Naive thymus-derived CD4-positive, alpha-beta T cell (primary cell): Measurements from ENCODE around the gene SOS1. TPM values are rescaled to one million over a fixed set of nuclear protein-coding genes. Genes with fewer than 3 reads are reported as not detected.

Source experiments
- ATAC-seq: fragments of 150-1000 bp; cut with Tn5 transposase; 2 replicates; pipeline ENCODE4 v1.10.0; 2021; ENCODE audit warnings: mild to moderate bottlenecking, moderate library complexity
- CTCF ChIA-PET: fragments of 350-600 bp; sonication (Branson Sonifier 250); formaldehyde crosslinking; loops from one replicate; lab custom pipeline; 2021; ENCODE audit warnings: antibody characterized with exemption; lab: Charles Lee
- POLR2A ChIA-PET: fragments of 350-600 bp; sonication (Branson Sonifier 250); formaldehyde crosslinking; loops from one replicate; lab custom pipeline; 2021; ENCODE audit warnings: antibody characterized with exemption, inconsistent platforms; lab: Charles Lee
- DNase-seq, 9 donors: peaks; one replicate each; pipeline versions ENCODE4 v3.0.0 to v3.0.0-alpha.2; 2020 to 2022; ENCODE audit warnings: mixed read lengths in 1 of 9
- H3K27ac ChIP-seq: one replicate; pipeline ENCODE4 v1.7.0; 2013; ENCODE audit warnings: mild to moderate bottlenecking, low read depth, low read length, moderate library complexity
- H3K27me3 ChIP-seq, 2 donors: one replicate each; pipeline ENCODE4 v1.7.0; 2013; ENCODE audit warnings: low read length in 2 of 2, mild to moderate bottlenecking in 2 of 2, moderate library complexity in 2 of 2; ENCODE audit not compliant: control insufficient read depth in 2 of 2, insufficient read depth in 2 of 2
- H3K36me3 ChIP-seq, 3 experiments: 1 replicate in 2 of 3; 2 replicates in 1 of 3; pipeline ENCODE4 v1.7.0; 2013; ENCODE audit warnings: low read length in 3 of 3, mild to moderate bottlenecking in 3 of 3, moderate library complexity in 1 of 3; ENCODE audit not compliant: insufficient read depth in 3 of 3, control insufficient read depth in 2 of 3
- H3K4me1 ChIP-seq, 2 donors: one replicate each; pipeline ENCODE4 v1.7.0; 2013; ENCODE audit warnings: low read length in 2 of 2, mild to moderate bottlenecking in 2 of 2, moderate library complexity in 1 of 2; ENCODE audit not compliant: control insufficient read depth in 2 of 2, insufficient read depth in 2 of 2
- H3K4me3 ChIP-seq: 2 replicates; pipeline ENCODE4 v1.7.0; 2013; ENCODE audit warnings: mild to moderate bottlenecking, low read length
- H3K9me3 ChIP-seq, 3 experiments: 1 replicate in 2 of 3; 2 replicates in 1 of 3; pipeline ENCODE4 v1.7.0; 2013; ENCODE audit warnings: low read length in 3 of 3; ENCODE audit not compliant: control insufficient read depth in 2 of 3
- H3K27ac Mint-ChIP-seq, 9 donors: one replicate each; pipeline ENCODE4 v1.8.0; 2020 to 2022; ENCODE audit warnings: mixed read lengths in 9 of 9, mild to moderate bottlenecking in 8 of 9, moderate library complexity in 5 of 9, inconsistent platforms in 2 of 9
- H3K27me3 Mint-ChIP-seq, 5 donors: one replicate each; pipeline ENCODE4 v1.8.0; 2021 to 2022; ENCODE audit warnings: mixed read lengths in 5 of 5, mild to moderate bottlenecking in 1 of 5
- H3K36me3 Mint-ChIP-seq, 5 donors: one replicate each; pipeline ENCODE4 v1.8.0; 2020 to 2022; ENCODE audit warnings: mixed read lengths in 5 of 5, mild to moderate bottlenecking in 3 of 5, inconsistent platforms in 1 of 5
- H3K4me1 Mint-ChIP-seq, 7 donors: one replicate each; pipeline ENCODE4 v1.8.0; 2020 to 2022; ENCODE audit warnings: mixed read lengths in 7 of 7, mild to moderate bottlenecking in 3 of 7, inconsistent platforms in 1 of 7
- H3K4me3 Mint-ChIP-seq, 10 donors: one replicate each; pipeline ENCODE4 v1.8.0; 2020 to 2022; ENCODE audit warnings: mild to moderate bottlenecking in 10 of 10, mixed read lengths in 10 of 10, moderate library complexity in 6 of 10, inconsistent platforms in 2 of 10
- H3K9me3 Mint-ChIP-seq, 11 donors: one replicate each; pipeline ENCODE4 v1.8.0; 2020 to 2022; ENCODE audit warnings: mixed read lengths in 11 of 11, mild to moderate bottlenecking in 4 of 11, inconsistent platforms in 1 of 11, moderate library complexity in 1 of 11
- intact Hi-C, 2 donors: fragments of 100-400 bp; cut with micrococcal nuclease; formaldehyde crosslinking; loops; one replicate each; pipeline ENCODE4 v1.15.1; 2023
- polyA plus RNA-seq, 2 donors: library from polyadenylated mRNA; unstranded; fragments of 300-500 nt; fragmentation: Illumina TruSeq; gene quantifications; one replicate each; pipeline ENCODE4 v1.2.3, GENCODE V29; 2021
- total RNA-seq, 6 experiments: library from RNA in 5 of 6; stranded (reverse) in 5 of 6; gene quantifications; 1 replicate in 5 of 6; 2 replicates in 1 of 6; pipeline ENCODE4 v1.2.3 and lab custom pipeline; 2021 to 2026

SOS1 gene
- total and polyA plus RNA-seq, 7 experiments from 2014 or later, result 6.3 to 323 (median 34.8) TPM

GRCh38 chr2:39107156-39107555 lies 13.7 kb downstream of the SOS1 start:
- peak overlapping the region in 5 of 9 donors; percentile 6 to 75 (median 22) for H3K27ac Mint-ChIP-seq
- Histone ChIP-seq H3K4me3 (no peak overlapping the region), H3K4me1 (peaks cover 1 to 4% of the 10 kb centered on the region in 2 donors), H3K36me3 (peaks cover 0 to under 1% (median 0%) of the 10 kb centered on the region in 3 experiments), H3K27me3 (no peaks in the 10 kb centered on the region), H3K27ac (no peak overlapping the region), H3K9me3 (no peaks in the 10 kb centered on the region)
- peaks cover 47 to 79% (median 69%) of the 10 kb centered on the region in 7 donors for H3K4me1 Mint-ChIP-seq
- ChIA-PET CTCF (no interaction called here), POLR2A (interaction anchor here (1.0 kb wide), 1 partner anchor 14 kb away, joined by 4 read pairs; the partner anchor contains the start of gene SOS1)
- peaks cover 0 to 41% (median 21%) of the 10 kb centered on the region in 5 donors for H3K36me3 Mint-ChIP-seq
- intact Hi-C loops, result no loop called here
- no peak for DNase-seq
- H3K9me3 Mint-ChIP-seq, result no peaks in the 10 kb centered on the region
- ATAC-seq, result no peak
- H3K4me3 Mint-ChIP-seq, result peak overlapping the region in 3 of 10 donors; percentile 12 to 41 (median 14)
- no peaks in the 10 kb centered on the region for H3K27me3 Mint-ChIP-seq

GRCh38 chr2:39099870-39100728 lies 20.8 kb downstream of the SOS1 start:
- Mint-ChIP-seq H3K9me3 (peaks cover 0 to 1% (median 0%) of the 10 kb centered on the region in 11 donors), H3K4me3 (peak overlapping the region in 5 of 10 donors; percentile 4 to 64 (median 53)), H3K27ac (peak overlapping the region in 5 of 9 donors; percentile 0 to 71 (median 52)), H3K36me3 (peaks cover 0 to 44% (median 15%) of the 10 kb centered on the region in 5 donors), H3K27me3 (no peaks in the 10 kb centered on the region), H3K4me1 (peaks cover 52 to 80% (median 68%) of the 10 kb centered on the region in 7 donors)
- no peak for DNase-seq
- no peaks in the 10 kb centered on the region for H3K36me3 ChIP-seq
- ChIA-PET POLR2A (interaction anchor here (0.6 kb wide), 3 partner anchors 9 to 747 kb away, joined by 3 to 5 read pairs (median 3); no protein-coding TSS in a partner anchor), CTCF (no interaction called here)
- no peak overlapping the region for H3K4me3 ChIP-seq
- ATAC-seq, result no peak
- no peak overlapping the region for H3K27ac ChIP-seq
- peaks cover 12 to 21% of the 10 kb centered on the region in 2 donors for H3K4me1 ChIP-seq
- H3K27me3 ChIP-seq, result no peaks in the 10 kb centered on the region
- no peaks in the 10 kb centered on the region for H3K9me3 ChIP-seq
- intact Hi-C loops, result loop anchor here (2.0 kb wide), 2 partner anchors 17 to 19 kb away; no protein-coding TSS in a partner anchor

GRCh38 chr2:39099310-39099869 lies 21.5 kb downstream of the SOS1 start:
- Histone ChIP-seq H3K4me1 (peaks cover 12 to 23% of the 10 kb centered on the region in 2 donors), H3K9me3 (no peaks in the 10 kb centered on the region), H3K27me3 (no peaks in the 10 kb centered on the region), H3K4me3 (no peak overlapping the region), H3K36me3 (no peaks in the 10 kb centered on the region), H3K27ac (no peak overlapping the region)
- Mint-ChIP-seq H3K9me3 (peaks cover 0 to 1% (median 0%) of the 10 kb centered on the region in 11 donors), H3K27ac (peak overlapping the region in 3 of 9 donors; percentile 52 to 71 (median 66)), H3K4me1 (peaks cover 51 to 81% (median 69%) of the 10 kb centered on the region in 7 donors), H3K27me3 (no peaks in the 10 kb centered on the region), H3K36me3 (peaks cover 0 to 44% (median 14%) of the 10 kb centered on the region in 5 donors), H3K4me3 (peak overlapping the region in 6 of 10 donors; percentile 0 to 55 (median 16))
- ChIA-PET CTCF (interaction anchor here (0.6 kb wide), 1 partner anchor 130 kb away, joined by 3 read pairs; no protein-coding TSS in a partner anchor), POLR2A (interaction anchor here (0.6 kb wide), 2 partner anchors 10 to 747 kb away, joined by 3 to 5 read pairs; no protein-coding TSS in a partner anchor)
- ATAC-seq, result no peak
- intact Hi-C loops, result loop anchor here in 1 of 2 donors (2.0 kb wide), 1 partner anchor 17 kb away; no protein-coding TSS in a partner anchor
- no peak for DNase-seq

- peak overlapping the region in 2 of 9 donors; percentile 12 to 75 for H3K27ac Mint-ChIP-seq
- no peaks in the 10 kb centered on the region for H3K27me3 Mint-ChIP-seq
- no peaks in the 10 kb centered on the region for H3K36me3 ChIP-seq
- H3K4me3 ChIP-seq, result no peak overlapping the region
- DNase-seq (no peak), ATAC-seq (no peak)
- no peak overlapping the region for H3K27ac ChIP-seq
- peaks cover 6 to 19% of the 10 kb centered on the region in 2 donors for H3K4me1 ChIP-seq
- H3K27me3 ChIP-seq, result no peaks in the 10 kb centered on the region
- H3K4me3 Mint-ChIP-seq, result peak overlapping the region in 3 of 10 donors; percentile 11 to 42 (median 31)
- intact Hi-C loops, result no loop called here
- H3K36me3 Mint-ChIP-seq, result peaks cover 4 to 46% (median 21%) of the 10 kb centered on the region in 5 donors
- H3K9me3 Mint-ChIP-seq, result peaks cover 0 to 1% (median 0%) of the 10 kb centered on the region in 11 donors
- peaks cover 49 to 79% (median 70%) of the 10 kb centered on the region in 7 donors for H3K4me1 Mint-ChIP-seq
- ChIA-PET POLR2A (interaction anchor here (0.8 kb wide), 1 partner anchor 29 kb away, joined by 3 read pairs; no protein-coding TSS in a partner anchor), CTCF (interaction anchor here (1.5 kb wide), 1 partner anchor 132 kb away, joined by 3 read pairs; no protein-coding TSS in a partner anchor)
- no peaks in the 10 kb centered on the region for H3K9me3 ChIP-seq
Observed at GRCh38 chr2:39095624-39096023, 25.2 kb downstream of the SOS1 start.

- Histone ChIP-seq H3K27ac (no peak overlapping the region), H3K4me3 (no peak overlapping the region), H3K27me3 (no peaks in the 10 kb centered on the region), H3K9me3 (no peaks in the 10 kb centered on the region), H3K36me3 (no peaks in the 10 kb centered on the region), H3K4me1 (peaks cover 0 to 13% of the 10 kb centered on the region in 2 donors)
- ATAC-seq, result peak; percentile 20
- CTCF ChIA-PET, result no interaction called here
- Mint-ChIP-seq H3K27me3 (no peaks in the 10 kb centered on the region), H3K4me1 (peaks cover 43 to 71% (median 62%) of the 10 kb centered on the region in 7 donors), H3K9me3 (peaks cover 0 to 1% (median 0%) of the 10 kb centered on the region in 11 donors), H3K4me3 (peak overlapping the region in 2 of 10 donors; percentile 11 to 31), H3K36me3 (peaks cover 4 to 43% (median 21%) of the 10 kb centered on the region in 5 donors), H3K27ac (peak overlapping the region in 5 of 9 donors; percentile 5 to 89 (median 68))
- intact Hi-C loops, result loop anchor here in 1 of 2 donors (5.0 kb wide), 1 partner anchor 38 kb away; no protein-coding TSS in a partner anchor
- no peak for DNase-seq
- POLR2A ChIA-PET, result interaction anchor here (0.7 kb wide), 1 partner anchor 30 kb away, joined by 3 read pairs; no protein-coding TSS in a partner anchor
Observed at GRCh38 chr2:39094717-39095363, 26.0 kb downstream of the SOS1 start.
